Stimulated activated effector memory CD8-positive, alpha-beta T cell treated with anti-CD3 and anti-CD28 coated beads, Interleukin-12 subunit alpha, Interleukin-12 subunit beta, amount 100 ng/mL, for 72 hours (primary cell): ENCODE data around the gene CPNE2.
"Not testable (repeated sequence)": the region's sequence is repeated elsewhere in the genome, so short reads cannot be mapped to it uniquely, and the experiment has no call there.

Source experiments
- ATAC-seq: fragments of 150-1000 bp; cut with Tn5 transposase; 2 replicates; pipeline ENCODE4 v1.10.0; 2021
- DNase-seq, 2 donors: peaks; one replicate each; pipeline ENCODE4 v3.0.0; 2021 to 2022; ENCODE audit warnings: low spot score in 2 of 2
- H3K27ac Mint-ChIP-seq: one replicate; pipeline ENCODE4 v1.8.0; 2022; ENCODE audit warnings: mild to moderate bottlenecking, mixed read lengths
- H3K36me3 Mint-ChIP-seq: one replicate; pipeline ENCODE4 v1.8.0; 2022; ENCODE audit warnings: mild to moderate bottlenecking, mixed read lengths
- H3K4me1 Mint-ChIP-seq: one replicate; pipeline ENCODE4 v1.8.0; 2022; ENCODE audit warnings: mixed read lengths
- H3K4me3 Mint-ChIP-seq: one replicate; pipeline ENCODE4 v1.8.0; 2022; ENCODE audit warnings: mild to moderate bottlenecking, mixed read lengths
- H3K9me3 Mint-ChIP-seq: one replicate; pipeline ENCODE4 v1.8.0; 2022; ENCODE audit warnings: mixed read lengths

Gene CPNE2

GRCh38 chr16:57082664-57083063 lies 9.7 kb upstream of the CPNE2 start:
- ATAC-seq: no peak
- DNase-seq: no peak
- H3K9me3 Mint-ChIP-seq: no peaks in the 10 kb centered on the region
- no peak overlapping the region for H3K27ac Mint-ChIP-seq
- no peak overlapping the region for H3K4me3 Mint-ChIP-seq
- peaks cover 12% of the 10 kb centered on the region for H3K4me1 Mint-ChIP-seq
- peaks cover 25% of the 10 kb centered on the region for H3K36me3 Mint-ChIP-seq

GRCh38 chr16:57083485-57084126 lies 8.8 kb upstream of the CPNE2 start:
- H3K4me1 Mint-ChIP-seq: peaks cover 12% of the 10 kb centered on the region
- DNase-seq (no peak), ATAC-seq (no peak)
- peaks cover 24% of the 10 kb centered on the region for H3K36me3 Mint-ChIP-seq
- no peaks in the 10 kb centered on the region for H3K9me3 Mint-ChIP-seq
- H3K4me3 Mint-ChIP-seq: no peak overlapping the region
- H3K27ac Mint-ChIP-seq: peak overlapping the region; percentile 76

- DNase-seq (peak; percentile 62 to 87), ATAC-seq (peak; percentile 86)
- peaks cover 12% of the 10 kb centered on the region for H3K4me1 Mint-ChIP-seq
- no peak overlapping the region for H3K4me3 Mint-ChIP-seq
- peaks cover 22% of the 10 kb centered on the region for H3K36me3 Mint-ChIP-seq
- no peaks in the 10 kb centered on the region for H3K9me3 Mint-ChIP-seq
- peak overlapping the region; percentile 76 for H3K27ac Mint-ChIP-seq
Measured at GRCh38 chr16:57084257-57084770, 8.1 kb upstream of the CPNE2 start.

GRCh38 chr16:57084996-57085395 lies 7.4 kb upstream of the CPNE2 start:
- no peak for DNase-seq
- Mint-ChIP-seq H3K36me3 (peaks cover 15% of the 10 kb centered on the region), H3K9me3 (no peaks in the 10 kb centered on the region), H3K4me3 (no peak overlapping the region), H3K27ac (no peak overlapping the region), H3K4me1 (peaks cover 12% of the 10 kb centered on the region)
- ATAC-seq: no peak

GRCh38 chr16:57087003-57087402 lies 5.4 kb upstream of the CPNE2 start:
- ATAC-seq (no peak), DNase-seq (no peak)
- Mint-ChIP-seq H3K9me3 (no peaks in the 10 kb centered on the region), H3K27ac (no peak overlapping the region), H3K4me3 (no peak overlapping the region), H3K4me1 (peaks cover 12% of the 10 kb centered on the region), H3K36me3 (peaks cover 4% of the 10 kb centered on the region)

- peaks cover 4% of the 10 kb centered on the region for H3K36me3 Mint-ChIP-seq
Measured at GRCh38 chr16:57089406-57089805, 3.0 kb upstream of the CPNE2 start.

GRCh38 chr16:57091200-57091974 lies 996 bp upstream of the CPNE2 start:
- Mint-ChIP-seq H3K36me3 (peaks cover 4% of the 10 kb centered on the region), H3K4me1 (peaks cover 6% of the 10 kb centered on the region), H3K4me3 (peak overlapping the region; percentile 53), H3K9me3 (no peaks in the 10 kb centered on the region), H3K27ac (no peak overlapping the region)
- no peak for DNase-seq
- ATAC-seq: no peak

More at GRCh38 chr16:57089406-57089805, 3.0 kb upstream of the CPNE2 start:
- H3K27ac Mint-ChIP-seq: no peak overlapping the region
- H3K4me3 Mint-ChIP-seq: no peak overlapping the region
- ATAC-seq: no peak
- H3K9me3 Mint-ChIP-seq: no peaks in the 10 kb centered on the region
- H3K4me1 Mint-ChIP-seq: peaks cover 10% of the 10 kb centered on the region
- DNase-seq: no peak

- Mint-ChIP-seq H3K4me1 (peaks cover 6% of the 10 kb centered on the region), H3K36me3 (peaks cover 4% of the 10 kb centered on the region)
- DNase-seq: peak; percentile 48 to 76
Measured at GRCh38 chr16:57092786-57093411, 516 bp downstream of the CPNE2 start.

GRCh38 chr16:57093666-57094564 lies 1.5 kb downstream of the CPNE2 start:
- ATAC-seq (no peak), DNase-seq (no peak)
- Mint-ChIP-seq H3K4me3 (peak overlapping the region; percentile 69), H3K36me3 (peaks cover 4% of the 10 kb centered on the region), H3K9me3 (no peaks in the 10 kb centered on the region), H3K4me1 (peaks cover 10% of the 10 kb centered on the region), H3K27ac (no peak overlapping the region)

More at GRCh38 chr16:57092786-57093411, 516 bp downstream of the CPNE2 start:
- Mint-ChIP-seq H3K9me3 (no peaks in the 10 kb centered on the region), H3K4me3 (peak overlapping the region; percentile 69), H3K27ac (no peak overlapping the region)
- ATAC-seq: peak; percentile 69

- H3K4me1 Mint-ChIP-seq: peaks cover 13% of the 10 kb centered on the region
- H3K27ac Mint-ChIP-seq: no peak overlapping the region
- DNase-seq (no peak), ATAC-seq (no peak)
- H3K36me3 Mint-ChIP-seq: peaks cover 4% of the 10 kb centered on the region
- no peak overlapping the region for H3K4me3 Mint-ChIP-seq
- H3K9me3 Mint-ChIP-seq: no peaks in the 10 kb centered on the region
Measured at GRCh38 chr16:57094911-57095310, 2.5 kb downstream of the CPNE2 start.

- H3K4me3 Mint-ChIP-seq: no peak overlapping the region
- DNase-seq: no peak
- H3K9me3 Mint-ChIP-seq: no peaks in the 10 kb centered on the region
- H3K27ac Mint-ChIP-seq: no peak overlapping the region
- peaks cover 18% of the 10 kb centered on the region for H3K4me1 Mint-ChIP-seq
- no peak for ATAC-seq
- H3K36me3 Mint-ChIP-seq: peaks cover 2% of the 10 kb centered on the region
Measured at GRCh38 chr16:57096192-57096591, 3.8 kb downstream of the CPNE2 start.

- ATAC-seq: no peak
- Mint-ChIP-seq H3K4me1 (peaks cover 18% of the 10 kb centered on the region), H3K4me3 (no peak overlapping the region)
Measured at GRCh38 chr16:57096793-57097192, 4.4 kb downstream of the CPNE2 start.

GRCh38 chr16:57098188-57098841 lies 5.9 kb downstream of the CPNE2 start:
- Mint-ChIP-seq H3K9me3 (no peaks in the 10 kb centered on the region), H3K4me3 (no peak overlapping the region), H3K4me1 (peaks cover 16% of the 10 kb centered on the region), H3K27ac (no peak overlapping the region), H3K36me3 (no peaks in the 10 kb centered on the region)
- no peak for ATAC-seq
- no peak for DNase-seq

More at GRCh38 chr16:57096793-57097192, 4.4 kb downstream of the CPNE2 start:
- no peaks in the 10 kb centered on the region for H3K36me3 Mint-ChIP-seq
- H3K27ac Mint-ChIP-seq: no peak overlapping the region
- H3K9me3 Mint-ChIP-seq: no peaks in the 10 kb centered on the region
- no peak for DNase-seq

- not testable (repeated sequence) for H3K9me3 Mint-ChIP-seq, ATAC-seq, DNase-seq, H3K4me3 Mint-ChIP-seq, H3K36me3 Mint-ChIP-seq
- Mint-ChIP-seq H3K27ac (peak overlapping the region; percentile 15), H3K4me1 (peaks cover 20% of the 10 kb centered on the region)
Measured at GRCh38 chr16:57099965-57100364, 7.6 kb downstream of the CPNE2 start.
